Prostate gland (tissue), 2 donors: ENCODE results near the gene SLC27A2. TPM values are rescaled to one million over a fixed set of nuclear protein-coding genes. Genes with fewer than 3 reads are reported as not detected.

Source experiments
- DNase-seq: peaks from one replicate; pipeline ENCODE4 v3.0.0-alpha.2; 2019; ENCODE audit warnings: low spot score
- H3K27ac ChIP-seq, 2 donors: fragments of 200-600 bp; sonication (generic); 2 replicates each; pipeline ENCODE4 v1.5.1; 2017 to 2019
- H3K27me3 ChIP-seq: fragments of 200-600 bp; sonication (generic); replicated peaks from 2 replicates; pipeline ENCODE4 v1.5.1; 2019; ENCODE audit not compliant: insufficient read depth
- H3K36me3 ChIP-seq, 2 donors: fragments of 200-600 bp; sonication (generic); 1 replicate in 1 of 2; 2 replicates in 1 of 2; pipeline versions ENCODE4 v1.5.1 to v1.8.1; 2017 to 2019
- H3K4me1 ChIP-seq: fragments of 200-600 bp; sonication (generic); replicated peaks from 2 replicates; pipeline ENCODE4 v1.5.1; 2019
- H3K4me3 ChIP-seq, 2 donors: fragments of 200-600 bp; sonication (generic); 2 replicates each; pipeline ENCODE4 v1.5.1; 2017 to 2019
- H3K9me3 ChIP-seq: fragments of 200-600 bp; sonication (generic); 2 replicates; pipeline ENCODE4 v1.5.1; 2017
- CTCF ChIP-seq, 4 experiments: fragments of 200-600 bp in 2 of 4; fragments of 450-650 bp in 2 of 4; sonication (generic) in 2 of 4; IDR thresholded peaks; 1 replicate in 3 of 4; 2 replicates in 1 of 4; pipeline ENCODE4 v1.5.1; 2016 to 2019; ENCODE audit warnings: antibody characterized with exemption in 4 of 4, mild to moderate bottlenecking in 2 of 4, moderate library complexity in 2 of 4
- POLR2A ChIP-seq: fragments of 450-650 bp; IDR thresholded peaks from one replicate; pipeline ENCODE4 v1.6.1; 2016; ENCODE audit warnings: antibody characterized with exemption, mild to moderate bottlenecking
- POLR2AphosphoS5 ChIP-seq: sonication (generic); formaldehyde crosslinking; IDR thresholded peaks from one replicate; pipeline ENCODE4 v1.6.1; 2017; ENCODE audit warnings: antibody characterized with exemption
- WGBS: methylation state at CpG from one replicate; pipeline ENCODE4 v1.1.5; 2018; 5-methylcytosine and 5-hydroxymethylcytosine counted together
- intact Hi-C: fragments of 100-400 bp; cut with DNase I; formaldehyde crosslinking; loops from one replicate; pipeline ENCODE4 v1.14.2; 2022
- total RNA-seq, 2 donors: library from RNA; depleted of rRNA; stranded (reverse); fragments of >200 nt; gene quantifications; one replicate each; pipeline ENCODE4 v1.1.0, GENCODE V29; 2016

Gene SLC27A2
- total RNA-seq, 2 donors from 2014 or later: 4.7 to 22.0 TPM

- H3K4me1 ChIP-seq: no peaks in the 10 kb centered on the region
- no peaks in the 10 kb centered on the region for H3K9me3 ChIP-seq
- no peaks in the 10 kb centered on the region for H3K27me3 ChIP-seq
- no peak for DNase-seq
- H3K27ac ChIP-seq: no peak overlapping the region
- H3K36me3 ChIP-seq: no peaks in the 10 kb centered on the region
- no peak overlapping the region for H3K4me3 ChIP-seq
- intact Hi-C loops: no loop called here
- TF ChIP-seq POLR2AphosphoS5 (no peak), CTCF (IDR thresholded peaks at IDR 0.05) (no peak), POLR2A (no peak)
These were observed 51.3 kb downstream of the SLC27A2 start for GRCh38 chr15:50233192-50233736.

GRCh38 chr15:50234764-50235163, 52.8 kb downstream of the SLC27A2 start:
- no peaks in the 10 kb centered on the region for H3K36me3 ChIP-seq
- H3K9me3 ChIP-seq: no peaks in the 10 kb centered on the region
- no peaks in the 10 kb centered on the region for H3K4me1 ChIP-seq
- no peak overlapping the region for H3K27ac ChIP-seq
- WGBS: 47% methylated on average over 2 of the region's 2 CpGs
- DNase-seq: no peak
- intact Hi-C loops: no loop called here
- no peak overlapping the region for H3K4me3 ChIP-seq
- TF ChIP-seq CTCF (IDR thresholded peaks at IDR 0.05) (no peak), POLR2A (no peak), POLR2AphosphoS5 (no peak)
- no peaks in the 10 kb centered on the region for H3K27me3 ChIP-seq

- Histone ChIP-seq H3K27ac (no peak overlapping the region), H3K4me1 (no peaks in the 10 kb centered on the region), H3K36me3 (no peaks in the 10 kb centered on the region), H3K27me3 (no peaks in the 10 kb centered on the region), H3K9me3 (no peaks in the 10 kb centered on the region), H3K4me3 (no peak overlapping the region)
- no peak for DNase-seq
- intact Hi-C loops: no loop called here
- WGBS: 93% methylated on average over 1 of the region's 1 CpG
- TF ChIP-seq CTCF (IDR thresholded peaks at IDR 0.05) (no peak), POLR2A (no peak), POLR2AphosphoS5 (no peak)
These were observed 53.8 kb downstream of the SLC27A2 start for GRCh38 chr15:50235794-50236193.

- TF ChIP-seq POLR2A (no peak), POLR2AphosphoS5 (no peak)
- Histone ChIP-seq H3K27ac (no peak overlapping the region), H3K9me3 (no peaks in the 10 kb centered on the region), H3K27me3 (no peaks in the 10 kb centered on the region), H3K4me3 (no peak overlapping the region), H3K4me1 (no peaks in the 10 kb centered on the region), H3K36me3 (no peaks in the 10 kb centered on the region)
- intact Hi-C loops: no loop called here
- 95% methylated on average over 9 of the region's 9 CpGs for WGBS
- no peak for DNase-seq
These were observed 54.4 kb downstream of the SLC27A2 start for GRCh38 chr15:50236433-50236832.

- H3K27me3 ChIP-seq: no peaks in the 10 kb centered on the region
- intact Hi-C loops: no loop called here
- H3K4me3 ChIP-seq: no peak overlapping the region
- no peaks in the 10 kb centered on the region for H3K36me3 ChIP-seq
- 96% methylated on average over 2 of the region's 2 CpGs for WGBS
- no peak overlapping the region for H3K27ac ChIP-seq
- no peaks in the 10 kb centered on the region for H3K4me1 ChIP-seq
- no peak for DNase-seq
- no peaks in the 10 kb centered on the region for H3K9me3 ChIP-seq
- TF ChIP-seq CTCF (IDR thresholded peaks at IDR 0.05): no peak
- no peak for TF ChIP-seq POLR2AphosphoS5
- TF ChIP-seq POLR2A: no peak
These were observed 56.3 kb downstream of the SLC27A2 start for GRCh38 chr15:50238255-50238654.
